ENCODE measurements around the gene INTS13.

INTS13 gene

DNA sequence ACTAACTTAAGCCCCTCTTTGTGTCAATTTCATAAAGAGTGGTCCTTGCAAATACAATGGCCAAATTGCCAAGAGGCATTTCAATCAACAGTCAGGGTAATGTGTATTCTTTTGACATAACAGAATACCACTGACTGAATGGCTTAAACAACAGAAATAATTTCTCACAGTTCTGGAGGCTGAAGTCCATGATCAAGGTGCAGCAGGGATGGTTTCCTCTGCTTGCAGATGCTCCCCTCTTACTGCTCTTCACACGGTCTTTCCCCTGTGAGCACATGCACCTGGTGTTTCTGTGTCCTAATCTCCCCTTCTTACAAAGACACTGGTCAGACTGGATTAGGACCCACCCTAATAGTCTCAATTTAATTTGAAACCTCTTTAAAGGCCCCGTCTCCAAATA lies 32.4 kb upstream of the INTS13 start:
- TF ChIP-seq CTCF (conservative IDR thresholded peaks at IDR 0.05) = no peak
- H3K27ac ChIP-seq = no peak overlapping the region

DNA sequence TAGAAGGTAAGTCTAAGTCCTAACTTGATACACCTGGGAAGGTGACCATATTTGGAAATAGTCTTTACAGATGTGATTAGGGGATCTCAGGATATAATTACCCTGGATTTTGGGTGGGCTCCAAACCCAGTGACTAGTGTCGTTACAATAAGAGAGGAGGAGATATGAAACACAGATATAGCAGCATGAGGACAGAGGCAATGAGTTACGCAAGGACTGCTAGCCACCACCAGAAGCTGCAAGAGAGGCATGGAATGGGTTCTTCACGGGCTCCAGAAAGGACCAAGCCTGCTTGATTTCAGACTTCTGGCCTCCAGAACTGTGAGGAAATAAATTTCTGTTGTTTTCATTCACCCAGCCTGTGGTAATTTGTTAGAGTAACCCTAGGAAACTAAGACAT lies 29.1 kb upstream of the INTS13 start:
- no peak overlapping the region for H3K27ac ChIP-seq
- TF ChIP-seq CTCF (conservative IDR thresholded peaks at IDR 0.05) = no peak

DNA sequence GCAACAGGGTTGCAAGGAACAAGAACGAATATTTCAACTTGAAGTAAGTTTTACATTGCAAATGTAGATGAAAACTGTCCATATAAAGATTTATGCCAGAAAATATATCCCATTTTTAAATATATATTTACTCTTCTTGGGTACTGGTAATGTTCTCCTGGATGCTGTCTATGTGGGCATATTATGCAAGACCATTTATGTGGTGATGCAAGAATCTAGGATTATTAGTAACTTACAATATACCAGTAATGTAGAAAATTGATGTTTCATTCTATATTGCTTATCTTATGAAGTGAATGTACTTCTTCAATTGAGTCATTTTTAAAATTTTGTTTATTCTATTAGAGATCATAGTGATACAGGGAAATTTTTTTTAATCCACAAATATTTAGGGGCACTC lies 25.6 kb upstream of the INTS13 start:
- TF ChIP-seq CTCF (conservative IDR thresholded peaks at IDR 0.05) = no peak
- H3K27ac ChIP-seq = no peak overlapping the region

- H3K27ac ChIP-seq = no peak overlapping the region; the same call in 1 of the 2 replicates
- TF ChIP-seq CTCF (conservative IDR thresholded peaks at IDR 0.05) = no peak
Measured at GRCh38 chr12:26961803-26962202, 24.0 kb upstream of the INTS13 start.

DNA sequence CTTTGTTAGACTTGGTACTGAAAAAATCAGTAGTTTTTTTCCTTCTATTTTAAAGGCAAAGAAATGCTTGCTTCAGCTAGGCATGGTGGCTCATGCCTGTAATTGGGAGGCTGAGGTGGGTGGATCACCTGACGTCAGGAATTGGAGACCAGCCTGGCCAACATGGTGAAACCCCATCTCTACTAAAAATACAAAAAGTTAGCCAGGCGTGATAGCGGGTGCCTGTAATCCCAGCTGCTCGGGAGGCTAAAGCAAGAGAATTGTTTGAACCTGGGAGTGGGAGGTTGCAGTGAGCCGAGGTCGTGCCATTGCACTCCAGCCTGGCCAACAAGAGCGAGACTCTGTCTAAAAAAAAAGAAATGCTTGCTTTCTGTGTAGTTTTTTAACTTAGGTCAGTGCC lies 23.6 kb upstream of the INTS13 start:
- peak overlapping the region; percentile 41 for H3K27ac ChIP-seq

DNA sequence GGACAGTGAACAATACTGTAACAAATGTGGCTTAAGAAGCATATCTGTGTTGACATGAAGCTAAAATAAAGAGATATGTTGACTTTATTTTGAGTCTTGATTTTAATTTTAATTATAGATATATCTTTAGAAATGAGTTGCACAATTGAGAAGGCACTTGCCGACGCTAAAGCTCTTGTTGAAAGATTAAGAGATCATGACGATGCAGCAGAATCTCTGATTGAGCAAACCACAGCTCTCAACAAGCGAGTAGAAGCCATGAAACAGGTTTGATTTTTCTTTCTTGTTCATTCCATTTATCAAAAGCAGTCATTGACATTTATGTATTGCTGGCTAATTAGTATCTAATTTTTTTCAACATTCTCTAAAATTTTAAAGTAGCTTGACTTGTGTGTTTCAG lies 16.2 kb upstream of the INTS13 start:
- no peak overlapping the region for H3K27ac ChIP-seq
- no peak for TF ChIP-seq CTCF (conservative IDR thresholded peaks at IDR 0.05)

DNA sequence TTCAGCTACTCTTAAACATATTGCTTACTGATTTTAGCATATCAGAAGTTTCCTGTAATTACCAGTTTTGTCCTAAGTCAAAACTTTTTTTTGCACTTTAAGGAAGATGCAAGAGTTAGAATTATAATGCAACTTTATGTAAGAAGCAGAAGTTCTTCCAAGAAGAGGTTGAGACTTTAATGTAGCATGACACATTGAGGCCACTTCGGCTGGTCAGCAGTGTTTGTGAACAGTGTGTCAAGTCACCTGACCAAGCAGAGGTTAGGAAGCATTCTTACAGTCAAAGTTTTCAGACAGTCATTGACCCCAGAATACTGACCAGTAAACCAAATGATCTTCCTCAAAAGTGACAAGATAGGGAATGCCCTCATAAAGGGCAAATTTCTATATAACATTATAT lies 15.7 kb upstream of the INTS13 start:
- H3K27ac ChIP-seq = no peak overlapping the region
- no peak for TF ChIP-seq CTCF (conservative IDR thresholded peaks at IDR 0.05)

DNA sequence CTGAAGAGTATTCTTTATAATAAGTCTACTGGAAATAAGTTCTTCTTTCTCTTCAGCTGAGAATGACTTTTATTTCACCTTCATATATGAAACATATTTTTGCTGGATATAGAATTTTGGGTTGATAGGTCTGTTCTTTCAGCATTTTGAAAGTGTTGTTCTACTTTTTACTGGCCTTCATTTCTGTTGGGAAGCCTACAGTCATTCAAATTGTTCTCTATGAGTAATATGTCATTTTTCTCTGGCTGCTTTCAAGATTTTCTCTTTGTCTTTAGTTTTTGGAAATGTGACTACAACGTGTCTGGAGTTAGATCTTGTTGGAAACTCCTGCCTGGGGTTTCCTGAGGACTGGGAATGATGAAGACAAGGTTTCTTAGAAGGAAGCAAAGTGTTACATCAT lies 10.5 kb upstream of the INTS13 start:
- TF ChIP-seq CTCF (conservative IDR thresholded peaks at IDR 0.05) = no peak
- H3K27ac ChIP-seq = no peak overlapping the region

Data from VCaP (cell line).